ENCODE results near the gene RXRG. TPM values are rescaled to one million over a fixed set of nuclear protein-coding genes. Genes with fewer than 3 reads are reported as not detected.

The RXRG gene
- total and polyA plus RNA-seq, 10 donors = 0.12 to 0.98 (median 0.41) TPM; not detected in 4

DNA sequence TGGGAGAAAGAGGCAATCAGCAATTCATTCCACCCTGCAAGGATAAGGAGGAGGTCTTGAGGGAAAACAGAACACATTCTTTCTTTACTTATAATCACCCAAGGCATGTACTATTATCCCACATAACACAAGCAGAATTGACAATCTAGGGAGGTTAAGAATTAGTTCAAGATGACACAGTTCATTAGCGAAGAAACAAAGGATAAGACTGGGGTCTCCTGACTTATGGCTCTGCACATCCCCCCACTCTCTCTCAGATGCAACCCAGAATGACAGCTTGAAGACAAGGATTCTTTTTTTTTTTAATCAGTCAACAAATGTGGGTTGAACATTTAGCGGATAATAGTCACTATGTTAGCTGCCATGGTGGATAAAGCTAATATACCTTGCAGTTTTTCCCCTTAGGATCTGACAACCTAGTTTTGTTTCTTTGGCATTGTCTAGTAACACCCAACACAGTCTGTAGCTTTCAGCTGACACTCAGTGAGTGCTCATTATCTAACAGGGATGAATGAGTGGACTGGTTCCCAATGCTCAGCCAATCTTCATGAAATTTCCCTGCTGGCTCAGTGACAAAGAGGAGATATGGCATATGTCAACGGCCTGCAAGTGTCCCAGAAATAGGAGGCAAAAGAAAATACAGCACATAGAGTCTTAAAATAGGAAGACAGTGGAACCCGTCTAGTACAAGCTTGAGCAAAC, 35.1 kb downstream of the RXRG start:
- Histone ChIP-seq H3K27me3 (replicated peaks in 1 of 7) (peaks cover 0 to 41% (median 0%) of the 10 kb centered on the region in 7 donors), H3K36me3 (no peaks in the 10 kb centered on the region), H3K4me3 (no peak overlapping the region), H3K27ac (no peak overlapping the region), H3K9me3 (no peaks in the 10 kb centered on the region), H3K4me1 (no peaks in the 10 kb centered on the region)
- WGBS, 5 donors = 56 to 77% (median 76%) methylated on average over 4 of the region's 4 CpGs
- no peak for TF ChIP-seq POLR2AphosphoS5 (IDR thresholded peaks at IDR 0.05)
- intact Hi-C loops (cut with DNase I; ENCODE audit: low total_unique reads) = no loop called here
- no peak for DNase-seq

DNA sequence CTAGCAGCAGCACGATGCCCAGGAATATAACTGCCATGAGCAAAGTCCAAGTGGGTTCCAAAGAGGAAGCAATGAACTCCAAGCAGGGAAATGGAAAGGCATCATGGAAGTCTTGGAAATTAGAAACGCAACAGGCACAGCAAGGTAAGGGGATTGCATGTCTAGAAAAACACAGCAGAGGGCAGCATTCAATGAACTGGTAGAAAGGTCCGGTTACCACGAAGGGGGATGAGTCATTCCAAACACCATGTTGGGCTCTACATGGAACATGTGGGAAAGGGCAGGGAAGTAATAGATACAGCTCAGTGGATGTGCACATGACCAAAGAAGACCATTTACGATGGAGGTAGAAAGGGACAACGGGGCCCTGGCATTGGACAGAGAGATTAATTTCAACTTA, 36.4 kb downstream of the RXRG start:
- no peak for DNase-seq

DNA sequence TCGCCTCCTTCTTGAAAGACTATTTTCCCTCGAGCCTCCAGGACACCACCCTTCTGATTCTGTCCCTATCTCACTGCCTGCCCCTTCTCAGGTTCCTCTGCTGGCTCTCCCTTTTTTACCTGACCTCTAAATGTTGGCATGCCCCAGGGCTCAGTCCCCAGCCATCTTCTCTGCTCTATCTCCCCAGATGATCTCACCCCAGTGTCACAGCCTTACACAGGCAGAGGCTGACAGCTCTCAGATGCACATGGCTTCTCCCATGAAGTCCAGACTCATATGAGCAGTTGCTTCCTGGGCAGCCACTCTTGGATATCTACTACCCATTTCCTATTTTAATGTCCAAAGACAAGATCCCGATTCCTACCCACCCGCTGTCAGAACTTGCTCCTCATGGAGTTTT, 37.5 kb downstream of the RXRG start:
- peaks cover 0 to 4% (median 0%) of the 10 kb centered on the region in 6 donors for H3K4me1 ChIP-seq
- intact Hi-C loops (cut with DNase I; ENCODE audit: low total_unique reads) = no loop called here
- 73 to 89% (median 83%) methylated on average over 4 of the region's 4 CpGs for WGBS, 5 donors
- no peak overlapping the region for H3K27ac ChIP-seq
- no peaks in the 10 kb centered on the region for H3K9me3 ChIP-seq
- H3K4me3 ChIP-seq = no peak overlapping the region
- DNase-seq = no peak
- TF ChIP-seq POLR2AphosphoS5 (IDR thresholded peaks at IDR 0.05) = no peak
- TF ChIP-seq, protein P1, sequence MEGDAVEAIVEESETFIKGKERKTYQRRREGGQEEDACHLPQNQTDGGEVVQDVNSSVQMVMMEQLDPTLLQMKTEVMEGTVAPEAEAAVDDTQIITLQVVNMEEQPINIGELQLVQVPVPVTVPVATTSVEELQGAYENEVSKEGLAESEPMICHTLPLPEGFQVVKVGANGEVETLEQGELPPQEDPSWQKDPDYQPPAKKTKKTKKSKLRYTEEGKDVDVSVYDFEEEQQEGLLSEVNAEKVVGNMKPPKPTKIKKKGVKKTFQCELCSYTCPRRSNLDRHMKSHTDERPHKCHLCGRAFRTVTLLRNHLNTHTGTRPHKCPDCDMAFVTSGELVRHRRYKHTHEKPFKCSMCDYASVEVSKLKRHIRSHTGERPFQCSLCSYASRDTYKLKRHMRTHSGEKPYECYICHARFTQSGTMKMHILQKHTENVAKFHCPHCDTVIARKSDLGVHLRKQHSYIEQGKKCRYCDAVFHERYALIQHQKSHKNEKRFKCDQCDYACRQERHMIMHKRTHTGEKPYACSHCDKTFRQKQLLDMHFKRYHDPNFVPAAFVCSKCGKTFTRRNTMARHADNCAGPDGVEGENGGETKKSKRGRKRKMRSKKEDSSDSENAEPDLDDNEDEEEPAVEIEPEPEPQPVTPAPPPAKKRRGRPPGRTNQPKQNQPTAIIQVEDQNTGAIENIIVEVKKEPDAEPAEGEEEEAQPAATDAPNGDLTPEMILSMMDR (IDR thresholded peaks at IDR 0.05 in 8 of 11, conservative IDR thresholded peaks at IDR 0.05 in 3 of 11) = no peak
- TF ChIP-seq POLR2A (IDR thresholded peaks at IDR 0.05) = no peak
- peaks cover 0 to 59% (median 0%) of the 10 kb centered on the region in 7 donors for H3K27me3 ChIP-seq (replicated peaks in 1 of 7)
- H3K36me3 ChIP-seq = no peaks in the 10 kb centered on the region

More for the DNA sequence above, 36.4 kb downstream of the RXRG start:
- H3K9me3 ChIP-seq = no peaks in the 10 kb centered on the region
- H3K36me3 ChIP-seq = no peaks in the 10 kb centered on the region
- TF ChIP-seq, protein P1 (IDR thresholded peaks at IDR 0.05 in 8 of 11, conservative IDR thresholded peaks at IDR 0.05 in 3 of 11) = peak in 1 of 11 experiments; percentile 24
- TF ChIP-seq POLR2AphosphoS5 (IDR thresholded peaks at IDR 0.05) (no peak), POLR2A (IDR thresholded peaks at IDR 0.05) (no peak)
- 41 to 51% (median 47%) methylated on average over 6 of the region's 6 CpGs for WGBS, 5 donors
- peaks cover 0 to 4% (median 0%) of the 10 kb centered on the region in 6 donors for H3K4me1 ChIP-seq
- no peak overlapping the region for H3K27ac ChIP-seq
- intact Hi-C loops (cut with DNase I; ENCODE audit: low total_unique reads) = no loop called here
- H3K27me3 ChIP-seq (replicated peaks in 1 of 7) = peaks cover 0 to 50% (median 0%) of the 10 kb centered on the region in 7 donors
- no peak overlapping the region for H3K4me3 ChIP-seq

DNA sequence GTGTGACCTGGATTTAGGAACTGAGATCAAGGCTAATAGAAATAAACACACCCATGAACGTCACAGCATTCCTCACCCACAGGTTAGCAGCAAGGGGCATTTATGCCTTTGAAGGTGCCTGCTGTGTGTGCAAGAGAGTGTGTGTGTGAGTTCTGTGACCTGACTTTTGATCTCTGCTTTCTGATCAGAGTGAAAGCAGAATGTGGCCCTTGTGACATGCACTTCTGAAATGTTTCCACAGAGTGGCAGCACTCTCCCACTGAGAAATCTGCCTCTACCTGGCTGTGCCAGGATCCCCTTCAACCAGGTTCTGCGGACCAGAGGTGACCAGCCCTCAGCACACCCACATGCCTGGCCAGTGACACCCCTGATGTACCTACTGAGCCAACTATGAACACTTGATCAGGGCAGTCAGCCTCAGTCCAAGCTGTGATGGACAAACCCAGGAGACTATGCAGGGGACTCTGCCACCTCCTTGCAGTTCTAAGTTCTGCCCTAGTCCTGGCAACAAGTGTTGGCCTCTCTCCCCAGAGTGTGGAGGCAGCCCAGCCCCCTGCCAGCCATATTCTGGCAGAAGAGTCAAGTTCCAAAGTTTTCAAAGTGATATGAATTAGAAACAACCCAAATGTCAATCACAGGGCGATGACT, 41.0 kb downstream of the RXRG start:
- H3K36me3 ChIP-seq = no peaks in the 10 kb centered on the region
- peaks cover 0 to 4% (median 0%) of the 10 kb centered on the region in 6 donors for H3K4me1 ChIP-seq
- no peak overlapping the region for H3K4me3 ChIP-seq
- peaks cover 0 to 68% (median 0%) of the 10 kb centered on the region in 7 donors for H3K27me3 ChIP-seq (replicated peaks in 1 of 7)
- no peak overlapping the region for H3K27ac ChIP-seq
- no peak for TF ChIP-seq POLR2AphosphoS5 (IDR thresholded peaks at IDR 0.05)
- TF ChIP-seq POLR2A (IDR thresholded peaks at IDR 0.05) = no peak
- TF ChIP-seq, protein P1 (IDR thresholded peaks at IDR 0.05 in 8 of 11, conservative IDR thresholded peaks at IDR 0.05 in 3 of 11) = peak in 8 of 11 experiments; percentile 14 to 52 (median 40)
- intact Hi-C loops (cut with DNase I; ENCODE audit: low total_unique reads) = no loop called here
- WGBS, 5 donors = 35 to 42% (median 38%) methylated on average over 3 of the region's 3 CpGs
- DNase-seq = no peak
- no peaks in the 10 kb centered on the region for H3K9me3 ChIP-seq

Data from spleen (tissue), 11 donors.